Measurements from ENCODE around the gene MS4A7.

MS4A7 gene

GRCh38 chr11:60396799-60397198 is 18.5 kb downstream of the MS4A7 start:
- DNase-seq (ENCODE audit: low read depth), result peak; percentile 66
- H3K4me3 ChIP-seq (ENCODE audit: low read depth, low read length), result no peak overlapping the region
- no peak for TF ChIP-seq CTCF (IDR thresholded peaks at IDR 0.05; ENCODE audit: low read depth, low read length, missing control alignments)

GRCh38 chr11:60420015-60420414 is 41.7 kb downstream of the MS4A7 start:
- no peak for TF ChIP-seq CTCF (IDR thresholded peaks at IDR 0.05; ENCODE audit: low read depth, low read length, missing control alignments)
- H3K4me3 ChIP-seq (ENCODE audit: low read depth, low read length), result no peak overlapping the region
- no peak for DNase-seq (ENCODE audit: low read depth)

GRCh38 chr11:60422609-60423008 is 44.3 kb downstream of the MS4A7 start:
- no peak for DNase-seq (ENCODE audit: low read depth)
- TF ChIP-seq CTCF (IDR thresholded peaks at IDR 0.05; ENCODE audit: low read depth, low read length, missing control alignments), result no peak
- H3K4me3 ChIP-seq (ENCODE audit: low read depth, low read length), result no peak overlapping the region

GRCh38 chr11:60428517-60428916 is 50.2 kb downstream of the MS4A7 start:
- H3K4me3 ChIP-seq (ENCODE audit: low read depth, low read length), result no peak overlapping the region
- DNase-seq (ENCODE audit: low read depth), result no peak

GRCh38 chr11:60429272-60429671 is 50.9 kb downstream of the MS4A7 start, which contains the start of gene MS4A5:
Gene MS4A5 (plus strand): TSS chr11:60429572. CDS start chr11:60429675, 103 bp downstream.
- no peak for TF ChIP-seq CTCF (IDR thresholded peaks at IDR 0.05; ENCODE audit: low read depth, low read length, missing control alignments)
- DNase-seq (ENCODE audit: low read depth), result no peak
- H3K4me3 ChIP-seq (ENCODE audit: low read depth, low read length), result no peak within 1 kb of the TSS

More at GRCh38 chr11:60428517-60428916, 50.2 kb downstream of the MS4A7 start:
- no peak for TF ChIP-seq CTCF (IDR thresholded peaks at IDR 0.05; ENCODE audit: low read depth, low read length, missing control alignments)

GRCh38 chr11:60431251-60431650 is 52.9 kb downstream of the MS4A7 start:
- H3K4me3 ChIP-seq (ENCODE audit: low read depth, low read length), result no peak overlapping the region
- TF ChIP-seq CTCF (IDR thresholded peaks at IDR 0.05; ENCODE audit: low read depth, low read length, missing control alignments), result no peak
- no peak for DNase-seq (ENCODE audit: low read depth)

- no peak for DNase-seq (ENCODE audit: low read depth)
- TF ChIP-seq CTCF (IDR thresholded peaks at IDR 0.05; ENCODE audit: low read depth, low read length, missing control alignments), result no peak
- no peak overlapping the region for H3K4me3 ChIP-seq (ENCODE audit: low read depth, low read length)
Measured at GRCh38 chr11:60433401-60433800, 55.1 kb downstream of the MS4A7 start.

Data from GM12864 (cell line).